Left lung (tissue), 10 donors: Measurements from ENCODE around the gene RPL29. TPM values are rescaled to one million over a fixed set of nuclear protein-coding genes. Genes with fewer than 3 reads are reported as not detected.

ENCODE experiments used
- ATAC-seq: fragments of 200-7000 bp; cut with Tn5 transposase; one replicate; pipeline ENCODE4 v1.9.1; 2020; ENCODE audit warnings: moderate library complexity
- DNase-seq, 4 donors: peaks; one replicate each; pipeline ENCODE4 v3.0.0-alpha.2; 2013 to 2020
- H3K27ac ChIP-seq, 2 donors: fragments of 200-600 bp; sonication (generic) in 1 of 2; one replicate each; pipeline versions ENCODE4 v1.5.0 to v1.8.0; 2020 to 2021
- H3K27me3 ChIP-seq, 2 donors: fragments of 200-600 bp; sonication (generic) in 1 of 2; one replicate each; pipeline versions ENCODE4 v1.5.0 to v1.8.0; 2020 to 2021
- H3K36me3 ChIP-seq, 2 donors: fragments of 200-600 bp; sonication (generic) in 1 of 2; one replicate each; pipeline versions ENCODE4 v1.5.0 to v1.8.0; 2020 to 2021
- H3K4me1 ChIP-seq, 2 donors: fragments of 200-600 bp; one replicate each; pipeline ENCODE4 v1.8.0; 2021
- H3K4me3 ChIP-seq, 2 donors: fragments of 200-600 bp; sonication (generic) in 1 of 2; one replicate each; pipeline versions ENCODE4 v1.5.0 to v1.8.0; 2020 to 2021; ENCODE audit warnings: mild to moderate bottlenecking in 1 of 2
- H3K9me3 ChIP-seq, 2 donors: fragments of 200-600 bp; sonication (generic) in 1 of 2; one replicate each; pipeline versions ENCODE4 v1.5.0 to v1.8.0; 2020 to 2021
- intact Hi-C, 2 donors: fragments of 100-400 bp; cut with DNase I; formaldehyde crosslinking; loops; one replicate each; pipeline versions ENCODE4 v1.11.2 to v1.14.2; 2022
- polyA plus RNA-seq, 6 donors: library from polyadenylated mRNA; unstranded; fragments of 120-200 nt; gene quantifications; one replicate each; pipeline ENCODE4 v1.2.1, GENCODE V29; 2013; ENCODE audit not compliant: insufficient read length in 6 of 6
- total RNA-seq, 2 donors: library from RNA; stranded (reverse); fragmentation: NEBNext Ultra II Directional; extraction: Animal tissue kit (Norgen Biotek cat#: 25700); gene quantifications; one replicate each; pipeline ENCODE4 v1.2.1, GENCODE V29; 2021
- TF ChIP-seq, protein P1 (sequence below), 2 donors: fragments of 200-600 bp; sonication (generic) in 1 of 2; IDR thresholded peaks; one replicate each; pipeline versions ENCODE4 v1.5.0 to v1.8.0; 2021; ENCODE audit warnings: antibody characterized with exemption in 2 of 2
- donor health status: DM: no; HTN: yes; CAD: no.
- donor health status: DM: no; HTN: no; CAD: no.

The RPL29 gene
- total and polyA plus RNA-seq, 8 donors, result 854 to 2,169 (median 1,926) TPM

DNA sequence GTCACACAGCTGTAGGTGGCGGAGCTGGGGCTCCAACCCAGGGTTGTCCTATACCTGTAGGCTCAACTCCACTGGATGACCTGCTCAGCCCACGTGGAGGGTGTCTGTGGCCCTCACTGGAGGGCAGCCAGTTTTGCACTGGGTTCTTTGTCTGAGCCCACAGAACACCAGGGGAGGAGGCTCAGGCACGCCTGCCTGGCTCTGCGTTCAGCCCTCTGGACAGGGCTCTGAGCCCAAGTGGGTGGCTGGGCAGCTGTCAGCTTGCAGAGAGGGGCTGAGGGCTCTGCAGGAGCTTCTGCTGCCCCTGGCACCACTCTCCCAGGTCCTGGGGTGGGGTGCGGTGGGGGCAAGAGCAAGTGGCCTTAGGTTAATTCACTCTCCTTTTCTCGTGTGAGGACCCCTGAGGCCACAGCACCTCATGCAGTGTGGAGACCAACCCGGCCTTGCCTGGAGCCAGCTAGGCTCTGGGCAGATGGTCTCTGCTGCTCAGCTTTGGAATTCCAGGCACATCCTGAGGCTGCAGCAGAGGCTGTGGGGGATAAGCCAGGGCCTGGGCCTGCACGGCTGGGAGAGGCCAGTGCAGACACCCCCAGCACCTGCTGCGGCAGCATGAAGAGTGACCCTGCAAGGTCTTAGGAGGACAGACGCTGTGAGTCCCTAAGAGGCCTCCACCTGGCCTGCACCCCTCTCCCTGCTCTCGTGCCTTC is 37.2 kb upstream of the RPL29 start:
- ATAC-seq, result no peak
- Histone ChIP-seq H3K9me3 (no peaks in the 10 kb centered on the region), H3K27me3 (no peaks in the 10 kb centered on the region), H3K4me1 (no peaks in the 10 kb centered on the region), H3K4me3 (no peak overlapping the region), H3K27ac (no peak overlapping the region), H3K36me3 (no peaks in the 10 kb centered on the region)
- TF ChIP-seq, protein P1, sequence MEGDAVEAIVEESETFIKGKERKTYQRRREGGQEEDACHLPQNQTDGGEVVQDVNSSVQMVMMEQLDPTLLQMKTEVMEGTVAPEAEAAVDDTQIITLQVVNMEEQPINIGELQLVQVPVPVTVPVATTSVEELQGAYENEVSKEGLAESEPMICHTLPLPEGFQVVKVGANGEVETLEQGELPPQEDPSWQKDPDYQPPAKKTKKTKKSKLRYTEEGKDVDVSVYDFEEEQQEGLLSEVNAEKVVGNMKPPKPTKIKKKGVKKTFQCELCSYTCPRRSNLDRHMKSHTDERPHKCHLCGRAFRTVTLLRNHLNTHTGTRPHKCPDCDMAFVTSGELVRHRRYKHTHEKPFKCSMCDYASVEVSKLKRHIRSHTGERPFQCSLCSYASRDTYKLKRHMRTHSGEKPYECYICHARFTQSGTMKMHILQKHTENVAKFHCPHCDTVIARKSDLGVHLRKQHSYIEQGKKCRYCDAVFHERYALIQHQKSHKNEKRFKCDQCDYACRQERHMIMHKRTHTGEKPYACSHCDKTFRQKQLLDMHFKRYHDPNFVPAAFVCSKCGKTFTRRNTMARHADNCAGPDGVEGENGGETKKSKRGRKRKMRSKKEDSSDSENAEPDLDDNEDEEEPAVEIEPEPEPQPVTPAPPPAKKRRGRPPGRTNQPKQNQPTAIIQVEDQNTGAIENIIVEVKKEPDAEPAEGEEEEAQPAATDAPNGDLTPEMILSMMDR (IDR thresholded peaks at IDR 0.05), result no peak
- intact Hi-C loops, result no loop called here
- DNase-seq, result no peak

DNA sequence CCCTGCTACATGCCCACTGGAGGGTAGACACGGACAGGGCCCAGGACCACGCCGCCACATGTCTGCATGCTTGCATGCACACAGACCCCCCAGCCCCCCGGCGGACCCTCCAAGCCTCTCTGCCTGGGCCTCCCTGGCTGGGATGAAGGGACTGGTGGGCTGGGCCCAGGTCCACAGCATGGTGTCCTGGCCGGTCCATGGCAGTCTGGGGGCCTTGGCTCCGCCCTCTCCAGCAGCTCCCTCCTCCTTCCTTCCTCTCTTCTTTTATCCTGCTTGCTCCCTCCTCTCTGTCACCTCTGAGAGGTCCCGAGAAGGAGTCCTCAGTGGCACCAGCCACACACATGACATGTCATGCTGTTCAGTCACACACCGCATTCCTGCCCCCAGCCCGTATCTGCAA is 36.2 kb upstream of the RPL29 start:
- no peak overlapping the region for H3K4me3 ChIP-seq
- TF ChIP-seq, protein P1 (IDR thresholded peaks at IDR 0.05), result no peak
- H3K4me1 ChIP-seq, result no peaks in the 10 kb centered on the region
- no peak for DNase-seq
- intact Hi-C loops, result no loop called here
- H3K27ac ChIP-seq, result no peak overlapping the region
- H3K36me3 ChIP-seq, result no peaks in the 10 kb centered on the region
- no peaks in the 10 kb centered on the region for H3K27me3 ChIP-seq
- ATAC-seq, result no peak
- no peaks in the 10 kb centered on the region for H3K9me3 ChIP-seq

DNA sequence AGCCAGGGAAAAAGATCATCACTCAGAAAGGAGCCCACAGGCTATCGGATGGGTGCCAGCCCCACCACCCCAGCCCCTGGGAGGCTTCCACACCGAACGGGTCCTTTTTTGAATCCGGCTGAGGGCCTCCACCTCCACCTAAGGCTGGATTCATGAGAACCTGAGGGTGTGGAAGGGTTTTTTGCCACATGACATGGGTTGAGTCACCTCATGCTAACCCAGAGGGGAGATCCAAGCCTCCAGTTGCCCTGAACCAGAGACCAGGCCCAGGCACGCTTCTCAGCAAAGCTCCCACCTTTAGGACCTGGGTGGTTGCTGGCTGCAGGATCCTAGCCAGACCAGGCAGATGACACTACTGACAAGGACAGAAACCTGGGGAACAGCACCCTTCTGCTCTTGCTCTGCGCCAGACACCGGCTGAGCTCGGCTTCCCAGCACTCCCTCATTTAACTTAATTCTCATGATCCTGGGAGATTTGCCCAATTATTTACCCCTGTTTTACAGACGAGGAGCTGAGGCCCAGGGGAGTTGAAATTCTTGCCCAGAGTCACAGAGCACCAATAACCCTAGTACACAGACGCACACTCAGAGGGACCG is 35.1 kb upstream of the RPL29 start:
- Histone ChIP-seq H3K4me1 (peaks cover 0 to 4% of the 10 kb centered on the region in 2 donors), H3K36me3 (no peaks in the 10 kb centered on the region), H3K27me3 (no peaks in the 10 kb centered on the region), H3K9me3 (no peaks in the 10 kb centered on the region), H3K4me3 (no peak overlapping the region), H3K27ac (no peak overlapping the region)
- TF ChIP-seq, protein P1 (IDR thresholded peaks at IDR 0.05), result no peak
- ATAC-seq, result no peak
- no peak for DNase-seq
- intact Hi-C loops, result no loop called here

DNA sequence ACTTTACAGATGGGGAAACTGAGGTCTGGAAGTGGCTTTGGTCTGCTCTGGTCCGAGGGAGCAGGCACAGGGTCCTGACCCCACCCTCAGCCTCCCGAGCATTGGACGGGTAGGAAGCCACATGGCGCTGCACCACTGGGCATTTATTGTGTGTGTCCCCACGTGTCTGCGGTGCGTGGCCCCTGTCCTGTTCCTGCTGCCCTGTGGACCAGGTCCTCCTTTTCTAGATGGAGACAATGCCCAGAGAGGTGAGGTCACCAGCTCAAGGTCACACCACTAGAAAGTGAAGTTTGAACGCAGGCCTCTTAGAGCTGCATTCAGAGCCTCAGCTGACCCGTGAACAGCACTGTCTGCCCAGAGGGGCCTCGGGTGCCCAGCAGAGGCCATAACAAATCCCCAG is 33.8 kb upstream of the RPL29 start:
- intact Hi-C loops, result no loop called here

DNA sequence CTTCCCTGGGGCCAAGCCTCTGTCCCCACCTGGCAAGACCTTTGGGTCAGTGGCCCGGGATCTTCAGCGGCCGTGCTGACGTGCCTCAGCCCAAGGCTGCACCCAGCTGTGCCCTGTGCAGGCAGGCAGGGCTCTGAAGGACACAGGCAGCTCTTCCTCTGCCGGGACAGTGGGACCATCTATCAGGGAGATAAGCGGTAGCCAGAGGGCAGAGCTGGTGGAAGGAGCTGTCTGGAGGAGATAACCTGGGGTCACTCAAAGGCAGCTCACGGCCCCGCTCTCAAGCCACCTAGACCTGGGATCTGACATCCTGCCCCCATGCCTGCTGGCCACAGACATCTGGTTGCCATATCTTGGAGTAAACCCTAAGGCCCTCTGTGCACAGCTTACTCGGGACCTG is 33.4 kb upstream of the RPL29 start:
- DNase-seq (no peak), ATAC-seq (no peak)
- TF ChIP-seq, protein P1 (IDR thresholded peaks at IDR 0.05), result no peak
- intact Hi-C loops, result no loop called here
- Histone ChIP-seq H3K9me3 (no peaks in the 10 kb centered on the region), H3K4me3 (no peak overlapping the region), H3K27ac (no peak overlapping the region), H3K4me1 (peaks cover 0 to 12% of the 10 kb centered on the region in 2 donors), H3K36me3 (no peaks in the 10 kb centered on the region), H3K27me3 (no peaks in the 10 kb centered on the region)

More for the DNA sequence above, 33.8 kb upstream of the RPL29 start:
- H3K4me3 ChIP-seq, result no peak overlapping the region
- DNase-seq (no peak), ATAC-seq (no peak)
- TF ChIP-seq, protein P1 (IDR thresholded peaks at IDR 0.05), result no peak
- H3K27ac ChIP-seq, result no peak overlapping the region
- H3K27me3 ChIP-seq, result no peaks in the 10 kb centered on the region
- no peaks in the 10 kb centered on the region for H3K36me3 ChIP-seq
- H3K9me3 ChIP-seq, result no peaks in the 10 kb centered on the region
- H3K4me1 ChIP-seq, result peaks cover 0 to 11% of the 10 kb centered on the region in 2 donors
